ENCODE data around the gene FCHO1.

DNA sequence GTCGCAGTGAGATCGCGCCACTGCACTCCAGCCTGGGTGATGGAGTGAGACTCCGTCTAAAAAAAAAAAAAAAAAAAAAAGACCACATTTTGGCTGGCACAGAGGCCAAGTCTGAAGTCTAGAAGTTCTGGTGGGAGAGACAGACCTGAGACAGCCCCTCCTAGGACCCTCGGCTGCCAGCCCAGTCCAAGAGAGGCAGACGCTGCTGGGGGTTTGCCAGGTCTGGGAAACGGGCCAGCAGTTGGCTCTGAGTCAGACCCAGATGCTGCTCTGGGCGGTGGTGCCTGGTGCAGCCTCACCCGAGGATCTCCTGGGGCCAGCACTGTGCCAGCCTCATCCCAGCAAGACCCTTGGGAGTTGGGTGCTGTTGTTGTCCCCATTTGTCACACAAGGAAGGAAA is 5.8 kb downstream of the FCHO1 start:
- TF ChIP-seq, protein P1, sequence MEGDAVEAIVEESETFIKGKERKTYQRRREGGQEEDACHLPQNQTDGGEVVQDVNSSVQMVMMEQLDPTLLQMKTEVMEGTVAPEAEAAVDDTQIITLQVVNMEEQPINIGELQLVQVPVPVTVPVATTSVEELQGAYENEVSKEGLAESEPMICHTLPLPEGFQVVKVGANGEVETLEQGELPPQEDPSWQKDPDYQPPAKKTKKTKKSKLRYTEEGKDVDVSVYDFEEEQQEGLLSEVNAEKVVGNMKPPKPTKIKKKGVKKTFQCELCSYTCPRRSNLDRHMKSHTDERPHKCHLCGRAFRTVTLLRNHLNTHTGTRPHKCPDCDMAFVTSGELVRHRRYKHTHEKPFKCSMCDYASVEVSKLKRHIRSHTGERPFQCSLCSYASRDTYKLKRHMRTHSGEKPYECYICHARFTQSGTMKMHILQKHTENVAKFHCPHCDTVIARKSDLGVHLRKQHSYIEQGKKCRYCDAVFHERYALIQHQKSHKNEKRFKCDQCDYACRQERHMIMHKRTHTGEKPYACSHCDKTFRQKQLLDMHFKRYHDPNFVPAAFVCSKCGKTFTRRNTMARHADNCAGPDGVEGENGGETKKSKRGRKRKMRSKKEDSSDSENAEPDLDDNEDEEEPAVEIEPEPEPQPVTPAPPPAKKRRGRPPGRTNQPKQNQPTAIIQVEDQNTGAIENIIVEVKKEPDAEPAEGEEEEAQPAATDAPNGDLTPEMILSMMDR (IDR thresholded peaks at IDR 0.05) = no peak
- TF ChIP-seq ZFX (IDR thresholded peaks at IDR 0.05; ENCODE audit: borderline replicate concordance) = no peak
